ENCODE measurements around the gene PSTPIP2. TPM values are rescaled to one million over a fixed set of nuclear protein-coding genes. Genes with fewer than 3 reads are reported as not detected.

PSTPIP2 gene
- total and polyA plus RNA-seq, 9 of the 15 experiments (the other 6 are each of a cell fraction or from before 2014, with no cell fraction given): 14.0 to 45.7 (median 27.1) TPM

GRCh38 chr18:46104128-46104911 is 32.3 kb upstream of the PSTPIP2 start, which contains the start of gene HAUS1 (continued):
- TF ChIP-seq ZNF408 (CRISPR knock-in tag; IDR thresholded peaks at IDR 0.05; ENCODE audit: low read depth) (no peak), TAL1 (IDR thresholded peaks at IDR 0.05) (no peak), NBN (IDR thresholded peaks at IDR 0.05; ENCODE audit: low read depth) (no peak), TBL1XR1 (IDR thresholded peaks at IDR 0.05; ENCODE audit: low read length in 2 of 2) (no peak), SRF (CRISPR knock-in tag; IDR thresholded peaks at IDR 0.05) (0 out of 4 replicates have a peak, but pooled peaks of 1 of the 2 experiments have one; percentile 20), YBX1 (IDR thresholded peaks at IDR 0.05) (no peak), BHLHE40 (IDR thresholded peaks at IDR 0.05; ENCODE audit: low read length) (no peak), ZNF584 (CRISPR knock-in tag; IDR thresholded peaks at IDR 0.05; ENCODE audit: low read depth) (no peak), BCOR (IDR thresholded peaks at IDR 0.05) (no peak), MTA3 (IDR thresholded peaks at IDR 0.05; ENCODE audit: borderline replicate concordance) (peak; percentile 35; the same call in 1 of the 2 replicates), NCOA6 (IDR thresholded peaks at IDR 0.05) (no peak)

GRCh38 chr18:46099463-46099862 is 27.4 kb upstream of the PSTPIP2 start:
- Histone ChIP-seq H3K79me2 (ENCODE audit: control insufficient read depth, insufficient read depth, low read length) (peaks cover 42% of the 10 kb centered on the region), H3K27me3 (ENCODE audit: control insufficient read depth in 2 of 2, insufficient read depth in 2 of 2, low read length in 2 of 2) (no peaks in the 10 kb centered on the region), H3K9me3 (replicated peaks; ENCODE audit: control insufficient read depth, insufficient read depth, low read depth, low read length) (no peaks in the 10 kb centered on the region), H2AFZ (ENCODE audit: low read depth, low read length) (0 out of 2 replicates have a peak overlapping the region, but pooled peaks have one; percentile 97), H3K9ac (ENCODE audit: insufficient read depth in 1 of 2, low read depth in 2 of 2, low read length in 2 of 2) (no peak overlapping the region), H3K4me2 (ENCODE audit: insufficient read depth, low read length) (no peak overlapping the region), H3K4me1 (replicated peaks in 1 of 2; ENCODE audit: control insufficient read depth in 2 of 2, insufficient read depth in 2 of 2, low read length in 2 of 2) (peaks cover 3 to 6% of the 10 kb centered on the region in 2 experiments; a peak in 2 of 5 replicates), H3K4me3 (no peak overlapping the region), H3K36me3 (ENCODE audit: control insufficient read depth, insufficient read depth, low read length) (peaks cover 20% of the 10 kb centered on the region; the same call in 2 of the 3 replicates), H3K9me1 (ENCODE audit: control insufficient read depth, insufficient read depth, low read length) (no peaks in the 10 kb centered on the region), H4K20me1 (replicated peaks; ENCODE audit: control insufficient read depth, insufficient read depth, low read length) (no peaks in the 10 kb centered on the region), H3K27ac (ENCODE audit: extremely low read depth, low read depth, low read length) (no peak overlapping the region)
- no peak for ATAC-seq
- 88% methylated on average over 7 of the region's 8 CpGs for WGBS (ENCODE audit: insufficient coverage, low coverage, missing lambda C conversion rate)
- no TSS peak for BruUV-seq (replicated peaks)
- POLR2A ChIA-PET: interaction anchor here (1.4 kb wide), 1 partner anchor 9 kb away, joined by 6 read pairs; no protein-coding TSS in a partner anchor
- intact Hi-C loops (cut with micrococcal nuclease) (loop anchor here (2.0 kb wide), 1 partner anchor 73 kb away; no protein-coding TSS in a partner anchor), in situ Hi-C loops (cut with MboI) (no loop called here)
- no peak for FAIRE-seq
- CTCF ChIA-PET (ENCODE audit: low intra/inter-chr PET ratio): no interaction called here
- TF ChIP-seq KDM1A (IDR thresholded peaks at IDR 0.05): no peak
- no peak for TF ChIP-seq ADNP (tag; IDR thresholded peaks at IDR 0.05)
- no peak for DNase-seq (ENCODE audit: extremely low read depth in 1 of 4, low spot score in 3 of 4)
